Measurements from ENCODE around the gene UGT1A5. TPM values are rescaled to one million over a fixed set of nuclear protein-coding genes. Genes with fewer than 3 reads are reported as not detected.

The UGT1A5 gene
- total and polyA plus RNA-seq, 2 of the 8 experiments (the other 6 are each of a cell fraction or from before 2014, with no cell fraction given) = not detected

GRCh38 chr2:233821196-233821595 lies 108.5 kb downstream of the UGT1A5 start:
- no peaks in the 10 kb centered on the region for H3K23me2 ChIP-seq (ENCODE audit: low read depth, low read length)

More at GRCh38 chr2:233821196-233821595, 108.5 kb downstream of the UGT1A5 start:
- Histone ChIP-seq H3K79me2 (ENCODE audit: control insufficient read depth in 1 of 2, insufficient read depth in 2 of 2, low read length in 2 of 2) (no peaks in the 10 kb centered on the region), H2AFZ (ENCODE audit: low read length) (no peak overlapping the region), H3K4ac (replicated peaks; ENCODE audit: insufficient read length, low read depth, low read length) (no peak overlapping the region), H3K79me1 (ENCODE audit: low read depth, low read length) (no peaks in the 10 kb centered on the region), H4K5ac (ENCODE audit: insufficient read length, low read depth, low read length) (no peak overlapping the region), H2AK5ac (ENCODE audit: low read depth, low read length) (no peak overlapping the region), H3K27ac (ENCODE audit: low read depth, low read length) (no peak overlapping the region), H3K4me2 (ENCODE audit: insufficient read depth in 1 of 2, low read depth in 2 of 2, low read length in 2 of 2) (no peak overlapping the region), H3K14ac (ENCODE audit: insufficient read length) (no peak overlapping the region), H2BK15ac (ENCODE audit: low read length) (no peak overlapping the region), H2BK20ac (ENCODE audit: low read length) (no peak overlapping the region), H4K20me1 (replicated peaks in 1 of 2; ENCODE audit: control insufficient read depth in 1 of 2, insufficient read depth in 2 of 2, low read length in 2 of 2) (no peaks in the 10 kb centered on the region), H3K36me3 (ENCODE audit: control insufficient read depth in 2 of 4, insufficient read depth in 4 of 4, low read length in 3 of 4) (no peaks in the 10 kb centered on the region), H3K27me3 (replicated peaks in 1 of 4; ENCODE audit: control insufficient read depth in 3 of 4, extremely low read depth in 1 of 4, insufficient read depth in 3 of 4, low read length in 3 of 4) (no peaks in the 10 kb centered on the region), H2BK5ac (ENCODE audit: low read depth, low read length) (no peak overlapping the region), H2BK120ac (replicated peaks; ENCODE audit: low read depth, low read length) (no peak overlapping the region), H3K56ac (replicated peaks; ENCODE audit: insufficient read length, low read depth, low read length) (no peak overlapping the region), H3K4me1 (replicated peaks in 1 of 4; ENCODE audit: control insufficient read depth in 3 of 4, insufficient read depth in 4 of 4, low read length in 3 of 4) (no peaks in the 10 kb centered on the region), H3K9ac (replicated peaks in 1 of 4; ENCODE audit: extremely low read depth in 1 of 4, low read depth in 3 of 4, low read length in 3 of 4) (no peak overlapping the region), H3K9me3 (ENCODE audit: insufficient read depth in 2 of 2, low read depth in 1 of 2, low read length in 1 of 2) (no peaks in the 10 kb centered on the region), H4K8ac (ENCODE audit: extremely low read depth, insufficient read depth, low read length) (no peak overlapping the region), H4K91ac (replicated peaks; ENCODE audit: insufficient read length, low read length) (no peak overlapping the region), H3K23ac (ENCODE audit: insufficient read length) (no peak overlapping the region), H3K18ac (ENCODE audit: extremely low read depth, low read length) (no peak overlapping the region), H3K4me3 (ENCODE audit: extremely low read depth in 1 of 4, insufficient read depth in 2 of 4, low read depth in 3 of 4, low read length in 4 of 4) (no peak overlapping the region), H2BK12ac (ENCODE audit: low read depth, low read length) (no peak overlapping the region)
- no peak for DNase-seq (ENCODE audit: low read depth in 1 of 2, low spot score in 2 of 2)
- WGBS, 2 experiments (ENCODE audit: extremely low coverage in 1 of 2, insufficient coverage in 1 of 2, insufficient read length in 1 of 2, insufficient replicate concordance in 2 of 2, low coverage in 1 of 2, low lambda C conversion rate in 2 of 2, missing lambda C conversion rate in 1 of 2) = 80% methylated on average over 3 of the region's 3 CpGs; no CpG with 5 or more reads in 1 of the 2 experiments
- no peak for TF ChIP-seq CTBP2 (IDR thresholded peaks at IDR 0.05; ENCODE audit: borderline replicate concordance, insufficient read depth, insufficient read length, low read length)
- no peak for TF ChIP-seq SAP30 (IDR thresholded peaks at IDR 0.05; ENCODE audit: insufficient read depth, insufficient replicate concordance, low read length)
- TF ChIP-seq TEAD4 (IDR thresholded peaks at IDR 0.05; ENCODE audit: low read depth, low read length) = no peak
- no peak for TF ChIP-seq HDAC6 (IDR thresholded peaks at IDR 0.05; ENCODE audit: low read depth, low read length)
- TF ChIP-seq KDM1A (IDR thresholded peaks at IDR 0.05; ENCODE audit: borderline replicate concordance, low read length) = no peak
- no peak for TF ChIP-seq TAF1 (IDR thresholded peaks at IDR 0.05; ENCODE audit: low read depth, low read length)
- no peak for TF ChIP-seq PHF8 (conservative IDR thresholded peaks at IDR 0.05; ENCODE audit: low read depth, low read length)
- no peak for TF ChIP-seq CBX8 (IDR thresholded peaks at IDR 0.05; ENCODE audit: borderline replicate concordance, low read depth, low read length)
- no peak for TF ChIP-seq RAD21 (IDR thresholded peaks at IDR 0.05 in 1 of 2, conservative IDR thresholded peaks at IDR 0.05 in 1 of 2; ENCODE audit: low read depth in 2 of 2, low read length in 2 of 2)
- FAIRE-seq = no peak
- CTCF ChIA-PET (ENCODE audit: partially characterized antibody) = interaction anchor here (0.7 to 2.0 kb wide), 5 partner anchors 11 to 518 kb away, joined by 3 to 6 read pairs (median 3); no protein-coding TSS in a partner anchor
- POLR2A ChIA-PET (ENCODE audit: partially characterized antibody) = no interaction called here

Measured in H1 (cell line).